ENCODE results near the gene MDP1.

The MDP1 gene

DNA sequence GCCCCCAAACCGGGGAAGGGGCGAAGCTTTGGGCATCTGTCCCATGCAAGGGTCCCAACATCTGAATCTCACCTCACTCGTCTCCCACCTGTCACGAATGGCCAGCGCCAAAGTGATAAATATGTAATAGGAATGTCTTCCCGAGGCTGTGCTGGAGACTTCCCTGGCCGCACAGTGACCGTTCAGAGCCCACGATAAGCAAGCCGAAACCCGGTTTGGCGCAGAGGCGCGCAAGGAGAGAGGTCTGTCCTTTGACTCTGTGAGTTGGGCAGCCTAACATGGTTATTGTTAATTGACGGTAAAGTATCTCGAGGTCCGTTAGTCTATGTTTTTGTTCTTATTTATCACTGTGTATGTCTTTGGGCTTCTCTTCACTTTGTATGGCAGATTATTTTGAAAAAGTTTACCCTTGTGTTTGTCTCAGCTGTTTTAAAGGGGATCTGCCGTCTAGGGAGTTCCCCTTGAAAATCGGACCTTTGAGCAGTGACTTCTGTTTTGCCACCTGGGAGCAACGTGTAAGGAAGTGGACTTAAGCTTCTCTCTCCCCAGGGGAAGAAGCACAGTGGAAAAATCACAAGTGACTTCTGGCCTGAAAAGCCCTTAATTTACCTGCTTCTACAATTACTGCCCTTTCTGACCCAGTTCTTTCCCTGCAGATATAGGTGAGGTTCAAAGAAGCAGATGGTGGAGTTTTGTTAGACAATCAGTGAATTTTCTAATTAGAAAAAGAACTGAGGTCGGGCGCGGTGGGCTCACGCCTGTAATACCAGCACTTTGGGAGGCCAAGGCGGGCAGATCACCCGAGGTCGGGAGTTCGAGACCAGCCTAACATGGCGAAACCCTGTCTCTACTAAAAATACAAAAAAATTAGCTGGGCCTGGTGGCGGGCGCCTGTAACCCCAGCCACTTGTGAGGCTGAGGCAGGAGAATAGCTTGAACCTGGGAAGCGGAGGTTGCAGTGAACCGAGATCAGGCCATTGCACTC lies 19.5 kb downstream of the MDP1 start:
- in situ Hi-C loops (cut with HindIII; ENCODE audit: low pct_unique_long_range_greater_than_20kb, low sequenced_read_pairs): no loop called here
- TF ChIP-seq JUND (IDR thresholded peaks at IDR 0.05; ENCODE audit: low read depth): no peak
- no peak for DNase-seq (ENCODE audit: low read depth in 1 of 2, low spot score in 1 of 2)

DNA sequence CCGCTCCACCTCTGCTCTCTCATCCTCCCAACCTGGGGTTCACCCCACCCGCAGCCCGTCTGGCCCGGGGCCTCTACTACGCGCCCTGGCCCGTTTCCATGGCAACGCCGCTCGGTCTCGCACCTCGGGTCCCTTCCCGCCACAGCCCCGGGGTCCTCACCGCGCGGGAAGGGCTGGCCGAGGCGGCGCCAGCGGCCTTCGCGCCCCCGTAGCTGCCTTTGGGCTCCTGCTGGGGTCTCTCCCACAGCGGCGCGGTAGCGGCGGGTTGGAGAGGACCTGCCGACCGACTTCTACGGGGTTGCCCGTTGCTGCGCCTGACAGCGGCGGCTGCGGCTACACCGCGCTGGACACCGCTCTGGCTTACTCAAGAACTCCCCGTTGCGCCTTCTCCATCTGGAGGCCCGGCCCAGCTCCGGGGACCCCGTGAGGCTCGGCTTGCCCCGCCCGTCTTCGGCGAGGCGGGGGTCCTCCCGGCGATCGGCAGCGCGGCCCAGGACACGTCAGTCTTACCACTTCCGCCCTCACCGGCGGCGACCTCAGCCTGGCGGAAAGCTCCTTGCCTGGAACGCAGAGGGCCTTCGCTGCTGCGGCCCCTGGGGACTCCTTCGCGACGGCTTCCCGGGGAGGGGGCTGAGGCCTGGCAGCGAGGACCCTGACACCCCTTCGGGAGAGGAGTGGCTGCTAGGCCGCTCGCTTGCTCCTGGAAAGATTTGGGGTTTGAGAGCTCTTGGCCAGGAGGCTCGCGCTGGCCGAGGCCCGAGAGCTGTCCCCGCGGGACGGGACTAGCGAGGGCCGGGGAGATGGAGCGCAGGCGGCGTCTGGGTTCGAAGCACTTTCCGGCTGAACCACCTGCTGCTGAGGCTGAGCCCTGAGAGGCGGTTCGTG lies 20.4 kb downstream of the MDP1 start, which contains the start of gene TM9SF1:
TM9SF1 (minus strand) TSS at position 256 of the 885 bp plus-strand sequence. CDS start 422 bp downstream, outside the sequence.
- TF ChIP-seq JUND (IDR thresholded peaks at IDR 0.05; ENCODE audit: low read depth): no peak
- peak; percentile 63 to 80 for DNase-seq (ENCODE audit: low read depth in 1 of 2, low spot score in 1 of 2)
- in situ Hi-C loops (cut with HindIII; ENCODE audit: low pct_unique_long_range_greater_than_20kb, low sequenced_read_pairs): no loop called here

DNA sequence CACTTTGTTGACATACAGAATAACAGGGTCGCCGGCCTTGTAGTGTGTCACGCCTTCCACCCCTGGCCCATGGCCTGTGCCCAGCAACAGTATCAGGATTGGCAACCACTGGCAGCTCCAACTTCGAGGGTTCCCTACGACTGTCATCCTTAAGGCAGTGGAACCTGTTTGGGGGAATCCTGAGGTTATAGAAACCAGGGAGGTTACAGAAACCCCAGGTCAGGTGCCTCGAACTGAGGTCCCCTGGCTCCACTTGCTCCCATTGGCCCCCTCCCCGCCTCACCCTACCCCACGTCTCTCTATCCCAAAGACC lies 21.0 kb downstream of the MDP1 start:
- in situ Hi-C loops (cut with HindIII; ENCODE audit: low pct_unique_long_range_greater_than_20kb, low sequenced_read_pairs): no loop called here
- no peak for TF ChIP-seq JUND (IDR thresholded peaks at IDR 0.05; ENCODE audit: low read depth)
- no peak for DNase-seq (ENCODE audit: low read depth in 1 of 2, low spot score in 1 of 2)

DNA sequence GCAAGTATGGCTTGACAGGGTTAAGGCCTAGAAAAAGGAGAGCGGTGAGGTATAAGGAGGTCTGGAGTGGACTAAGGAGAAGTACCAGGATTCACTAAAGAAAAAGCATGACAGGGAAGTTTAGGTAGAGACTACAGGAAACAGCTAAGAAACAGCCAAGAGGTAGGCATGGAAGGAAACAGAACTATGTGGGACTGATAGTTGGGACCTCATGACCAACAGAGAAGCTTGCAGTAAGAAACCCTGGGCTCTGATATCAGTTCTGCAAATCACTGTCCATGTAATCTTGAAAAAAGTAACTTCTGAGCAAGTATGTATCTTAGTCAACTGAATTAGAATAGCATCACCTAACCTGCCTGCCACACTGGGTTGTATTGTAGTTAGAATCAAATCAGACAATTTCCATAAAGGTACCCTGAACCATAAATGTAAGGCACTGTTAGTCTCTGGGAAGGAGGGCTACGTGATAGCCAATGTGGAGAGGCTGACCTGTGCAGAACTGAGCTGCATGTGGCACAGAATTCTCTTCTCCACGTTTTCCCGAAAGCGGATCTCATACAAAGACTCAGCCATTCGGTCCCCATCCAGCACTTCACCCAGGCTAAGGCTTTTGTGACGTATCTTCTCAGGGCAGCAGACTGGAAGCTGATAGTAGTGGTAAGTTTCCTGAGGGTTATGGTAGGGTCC lies 21.5 kb downstream of the MDP1 start:
- in situ Hi-C loops (cut with HindIII; ENCODE audit: low pct_unique_long_range_greater_than_20kb, low sequenced_read_pairs): no loop called here
- no peak for TF ChIP-seq JUND (IDR thresholded peaks at IDR 0.05; ENCODE audit: low read depth)
- no peak for DNase-seq (ENCODE audit: low read depth in 1 of 2, low spot score in 1 of 2)

DNA sequence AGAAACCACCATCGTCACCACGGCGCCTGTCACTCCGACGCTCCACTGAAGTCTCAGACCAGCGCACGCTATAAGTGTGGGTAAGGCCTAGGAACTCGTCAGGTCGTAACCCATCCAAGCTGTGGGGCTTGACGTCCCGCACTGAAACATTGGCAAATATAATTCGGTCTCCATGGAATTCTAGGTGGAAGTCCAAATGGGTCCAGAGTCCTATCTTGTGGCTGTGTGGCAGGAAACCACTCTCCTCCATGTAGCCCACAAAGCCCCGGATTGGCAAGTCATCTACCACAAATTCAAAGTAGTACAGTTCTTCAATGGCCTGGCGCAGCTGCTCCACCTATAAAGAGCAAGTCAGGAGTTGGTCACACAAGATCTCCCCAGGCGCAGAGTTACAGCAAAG lies 22.9 kb downstream of the MDP1 start:
- no peak for TF ChIP-seq JUND (IDR thresholded peaks at IDR 0.05; ENCODE audit: low read depth)
- in situ Hi-C loops (cut with HindIII; ENCODE audit: low pct_unique_long_range_greater_than_20kb, low sequenced_read_pairs): no loop called here
- DNase-seq (ENCODE audit: low read depth in 1 of 2, low spot score in 1 of 2): no peak

DNA sequence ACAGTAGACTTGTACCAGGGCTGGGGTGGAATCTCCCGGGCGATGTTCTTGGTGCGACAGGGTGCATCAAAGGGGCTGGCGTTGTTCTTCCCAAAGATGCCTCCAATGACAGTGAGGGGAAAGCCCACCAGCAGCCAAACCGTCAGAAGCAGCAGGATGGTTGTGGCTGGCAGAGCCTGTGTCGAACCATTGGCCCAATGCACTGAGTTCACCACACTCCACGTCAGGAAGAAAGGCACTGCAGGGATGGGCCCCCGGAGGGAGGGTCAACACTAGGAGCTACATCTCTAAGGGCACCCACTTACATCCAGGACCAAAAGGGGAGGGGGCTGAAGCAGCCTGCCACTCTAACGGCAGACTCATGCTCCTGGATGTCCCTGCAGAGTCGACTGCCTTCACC lies 25.4 kb downstream of the MDP1 start:
- in situ Hi-C loops (cut with HindIII; ENCODE audit: low pct_unique_long_range_greater_than_20kb, low sequenced_read_pairs): no loop called here
- no peak for DNase-seq (ENCODE audit: low read depth in 1 of 2, low spot score in 1 of 2)
- TF ChIP-seq JUND (IDR thresholded peaks at IDR 0.05; ENCODE audit: low read depth): no peak

DNA sequence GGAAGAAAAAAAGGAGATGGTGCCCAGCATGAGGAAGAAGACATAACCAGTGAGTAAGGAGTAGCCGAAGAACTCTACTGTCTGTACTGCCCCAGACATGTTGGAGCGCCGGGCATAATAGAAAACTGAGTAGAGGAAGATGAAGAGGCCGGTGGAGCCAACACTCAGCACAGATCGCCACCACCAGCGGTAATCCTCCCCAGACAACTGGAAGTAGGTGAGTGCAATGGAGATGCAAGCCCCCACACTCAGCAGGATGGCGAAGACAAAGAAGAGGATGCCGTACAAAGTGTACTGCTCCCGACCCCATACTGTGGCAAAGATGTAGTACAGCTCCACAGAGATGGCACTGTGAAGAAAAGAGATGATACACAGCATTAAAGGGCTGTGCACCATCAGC lies 26.4 kb downstream of the MDP1 start:
- TF ChIP-seq JUND (IDR thresholded peaks at IDR 0.05; ENCODE audit: low read depth): no peak
- no peak for DNase-seq (ENCODE audit: low read depth in 1 of 2, low spot score in 1 of 2)
- in situ Hi-C loops (cut with HindIII; ENCODE audit: low pct_unique_long_range_greater_than_20kb, low sequenced_read_pairs): no loop called here

DNA sequence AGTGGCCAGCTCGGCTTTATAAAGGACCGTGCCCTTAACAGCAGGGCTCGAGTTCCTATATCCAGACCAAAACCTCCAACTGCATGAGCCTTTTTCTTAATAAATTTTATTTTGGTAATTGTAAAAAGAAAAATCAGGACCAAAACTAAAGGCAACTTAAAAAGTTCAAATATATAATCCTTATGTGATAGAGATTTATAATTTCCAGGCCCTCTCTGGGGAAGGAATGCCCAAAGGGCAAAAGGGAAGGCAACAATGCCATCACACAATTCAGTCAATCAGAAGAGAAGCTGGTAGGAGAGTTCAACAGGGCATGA lies 26.8 kb downstream of the MDP1 start:
- TF ChIP-seq JUND (IDR thresholded peaks at IDR 0.05; ENCODE audit: low read depth): no peak
- in situ Hi-C loops (cut with HindIII; ENCODE audit: low pct_unique_long_range_greater_than_20kb, low sequenced_read_pairs): no loop called here
- DNase-seq (ENCODE audit: low read depth in 1 of 2, low spot score in 1 of 2): no peak

DNA sequence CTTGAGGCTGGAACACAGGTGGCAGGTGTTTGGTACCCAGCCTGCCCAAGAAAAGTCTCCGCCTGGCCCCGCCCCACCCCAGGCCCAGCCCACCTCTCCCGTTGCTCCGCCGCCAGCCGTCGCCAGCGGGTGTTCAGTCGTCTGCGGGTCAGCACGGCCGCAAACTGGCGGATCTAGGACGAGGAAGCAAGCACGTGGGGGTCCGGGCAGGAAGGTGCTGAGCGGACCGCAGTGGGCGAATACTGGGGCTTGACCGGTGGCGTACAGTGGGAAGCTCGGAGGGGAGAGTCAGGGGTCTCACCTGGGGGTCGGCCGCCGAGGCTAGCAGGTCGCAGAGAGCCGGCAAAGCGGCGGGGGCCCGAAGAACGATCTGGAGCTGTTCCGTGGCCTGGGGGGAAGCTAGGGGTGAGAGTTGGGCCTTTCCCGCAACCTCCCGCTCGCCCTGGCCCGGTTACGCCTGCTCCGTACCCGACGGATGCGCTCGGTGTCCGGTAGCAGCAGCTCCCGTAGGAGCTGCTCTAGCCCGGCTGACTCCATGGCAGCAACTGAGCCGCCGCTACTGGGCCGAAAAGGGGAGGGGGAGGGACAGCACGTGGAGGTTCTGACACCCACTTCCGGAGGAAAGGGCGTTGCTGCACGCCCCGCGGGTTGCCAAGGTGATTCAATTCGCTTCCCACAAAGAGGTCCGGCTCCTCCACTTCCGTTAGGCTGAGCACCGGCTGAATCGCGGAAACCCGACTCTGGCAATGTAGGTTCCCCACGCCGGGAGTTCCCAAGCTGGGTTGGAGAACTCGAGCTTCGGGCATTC lies 27.4 kb downstream of the MDP1 start, which contains the start of gene IPO4:
IPO4 (minus strand) TSS at position 566 of the 808 bp plus-strand sequence; CDS start at position 537, 29 bp downstream.
- in situ Hi-C loops (cut with HindIII; ENCODE audit: low pct_unique_long_range_greater_than_20kb, low sequenced_read_pairs): no loop called here
- TF ChIP-seq JUND (IDR thresholded peaks at IDR 0.05; ENCODE audit: low read depth): no peak
- DNase-seq (ENCODE audit: low read depth in 1 of 2, low spot score in 1 of 2): peak; percentile 90 to 97

DNA sequence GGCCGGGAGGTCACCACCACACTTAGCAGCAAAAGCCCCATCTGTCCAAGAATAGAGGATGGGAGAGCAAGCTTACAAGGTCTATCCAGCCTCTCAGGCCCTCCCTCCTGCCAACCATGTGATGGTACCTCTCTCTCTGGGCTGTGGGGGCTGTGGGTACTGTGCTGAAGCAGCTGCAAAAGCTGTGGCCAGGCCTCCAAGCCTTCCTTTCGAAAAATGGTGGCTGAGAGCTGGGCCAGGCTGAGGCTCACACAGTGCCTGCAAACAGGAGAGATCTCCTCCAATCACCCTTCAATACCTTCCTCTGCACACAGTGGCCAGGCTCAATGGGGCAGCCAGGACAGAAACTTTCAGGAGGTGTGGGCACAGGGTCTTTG lies 28.3 kb downstream of the MDP1 start:
- in situ Hi-C loops (cut with HindIII; ENCODE audit: low pct_unique_long_range_greater_than_20kb, low sequenced_read_pairs): no loop called here
- no peak for TF ChIP-seq JUND (IDR thresholded peaks at IDR 0.05; ENCODE audit: low read depth)
- DNase-seq (ENCODE audit: low read depth in 1 of 2, low spot score in 1 of 2): no peak

DNA sequence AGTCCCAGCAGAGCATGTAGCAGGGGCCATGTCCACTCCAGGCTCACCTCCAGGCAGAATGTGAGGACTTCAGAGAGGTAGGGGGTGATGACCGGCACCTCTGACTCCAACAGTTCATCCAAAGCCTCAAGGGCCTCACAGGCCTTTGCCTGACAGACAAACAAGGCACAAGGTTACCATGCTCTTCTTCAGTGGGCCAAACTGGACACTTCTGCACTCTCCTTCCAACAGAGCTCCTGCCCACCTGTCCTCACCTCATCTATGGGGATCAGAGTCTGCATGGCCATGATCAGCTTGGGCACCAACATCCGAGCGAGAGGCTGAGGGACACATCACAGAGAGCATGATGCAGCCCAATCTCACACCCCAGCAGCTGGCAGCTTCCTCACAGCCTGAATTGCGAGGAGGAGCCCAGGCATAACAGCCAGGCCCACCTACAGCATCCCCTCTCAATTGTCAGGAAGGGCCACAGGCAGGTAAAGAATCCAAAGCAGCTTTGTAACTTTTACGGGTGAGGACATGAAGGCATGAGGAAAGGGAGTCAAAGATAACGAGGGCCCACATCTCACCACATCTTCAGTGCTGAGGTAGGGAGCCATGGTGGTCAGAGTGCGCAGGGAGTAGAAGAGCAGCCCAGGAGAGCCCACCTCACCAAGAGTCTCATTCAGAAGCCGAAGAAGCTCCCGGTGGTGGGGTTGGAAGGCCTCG lies 28.9 kb downstream of the MDP1 start:
- no peak for DNase-seq (ENCODE audit: low read depth in 1 of 2, low spot score in 1 of 2)
- in situ Hi-C loops (cut with HindIII; ENCODE audit: low pct_unique_long_range_greater_than_20kb, low sequenced_read_pairs): no loop called here
- TF ChIP-seq JUND (IDR thresholded peaks at IDR 0.05; ENCODE audit: low read depth): no peak

Measured in T47D (cell line).